HEK293 (cell line): Measurements from ENCODE around the gene MUC7.

Source experiments
- CTCF ChIA-PET: fragments of 350-600 bp; formaldehyde crosslinking; extraction: SDS; loops from one replicate; lab custom pipeline; 2021; ENCODE audit warnings: antibody characterized with exemption; lab: Yijun Ruan, JAX
- POLR2A ChIA-PET: fragments of 300-600 bp; formaldehyde crosslinking; extraction: SDS; loops from one replicate; lab custom pipeline; 2020; ENCODE audit warnings: antibody characterized with exemption, inconsistent platforms; lab: Yijun Ruan, JAX
- H3K27ac ChIP-seq: fragments of 200-500 bp; sonication (Bioruptor generic); 2 replicates; pipeline ENCODE4 v1.5.1; 2014; ENCODE audit warnings: low read depth, low read length, control low read depth, inconsistent platforms; ENCODE audit errors: extremely low read depth
- H3K36me3 ChIP-seq, 2 experiments: fragments of 200-500 bp in 1 of 2; sonication (Bioruptor generic) in 1 of 2; 1 replicate in 1 of 2; 2 replicates in 1 of 2; pipeline ENCODE4 v1.5.1; 2014 to 2017; ENCODE audit warnings: inconsistent platforms in 2 of 2, low read length in 2 of 2; ENCODE audit not compliant: control insufficient read depth in 2 of 2, insufficient read depth in 1 of 2
- H3K4me1 ChIP-seq: fragments of 200-500 bp; sonication (Bioruptor generic); 2 replicates; pipeline ENCODE4 v1.5.1; 2014; ENCODE audit warnings: mild to moderate bottlenecking, low read length, inconsistent platforms; ENCODE audit not compliant: control insufficient read depth, insufficient read depth
- H3K4me3 ChIP-seq: 2 replicates; pipeline ENCODE4 v1.5.1; 2011; ENCODE audit warnings: low read depth, mild to moderate bottlenecking, control low read depth, low read length, moderate library complexity
- H3K9me3 ChIP-seq: fragments of 200-500 bp; sonication (Bioruptor generic); 2 replicates; pipeline ENCODE4 v1.5.1; 2014; ENCODE audit warnings: low read depth, low read length, inconsistent platforms; ENCODE audit not compliant: control insufficient read depth, insufficient read depth
- ELK4 ChIP-seq: IDR thresholded peaks from 2 replicates; pipeline ENCODE4 v1.6.1; 2011; ENCODE audit warnings: mild to moderate bottlenecking, low read depth, low read length, borderline replicate concordance
- HOXA7 ChIP-seq: sonication (generic); formaldehyde crosslinking; IDR thresholded peaks from 2 replicates; pipeline ENCODE4 v1.8.1; 2022; ENCODE audit warnings: missing genetic modification reagents, borderline replicate concordance
- KLF10 ChIP-seq: fragments of 450-650 bp; IDR thresholded peaks from 2 replicates; pipeline ENCODE4 v1.5.1; 2018; ENCODE audit warnings: missing biosample characterization, mild to moderate bottlenecking, missing genetic modification characterization
- PRDM2 ChIP-seq: fragments of 450-650 bp; formaldehyde crosslinking; IDR thresholded peaks from 2 replicates; pipeline ENCODE4 v1.5.1; 2016; ENCODE audit warnings: missing biosample characterization, missing genetic modification characterization, borderline replicate concordance
- REPIN1 ChIP-seq: fragments of 450-650 bp; formaldehyde crosslinking; IDR thresholded peaks from 2 replicates; pipeline ENCODE4 v1.5.1; 2017; ENCODE audit warnings: missing biosample characterization, missing genetic modification characterization, low read depth
- SALL2 ChIP-seq: fragments of 450-650 bp; formaldehyde crosslinking; IDR thresholded peaks from 2 replicates; pipeline ENCODE4 v1.5.0; 2017; ENCODE audit warnings: missing biosample characterization, mild to moderate bottlenecking, missing genetic modification characterization, borderline replicate concordance
- ZBTB17 ChIP-seq: fragments of 450-650 bp; formaldehyde crosslinking; IDR thresholded peaks from 2 replicates; pipeline ENCODE4 v1.5.1; 2016; ENCODE audit warnings: missing biosample characterization, missing genetic modification characterization
- ZBTB21 ChIP-seq: fragments of 450-650 bp; formaldehyde crosslinking; IDR thresholded peaks from 2 replicates; pipeline ENCODE4 v1.5.1; 2017; ENCODE audit warnings: missing biosample characterization, missing genetic modification characterization
- ZBTB8A ChIP-seq: fragments of 450-650 bp; formaldehyde crosslinking; IDR thresholded peaks from 2 replicates; pipeline ENCODE4 v1.5.1; 2016; ENCODE audit warnings: missing biosample characterization, missing genetic modification characterization
- ZNF148 ChIP-seq: fragments of 450-650 bp; formaldehyde crosslinking; IDR thresholded peaks from 2 replicates; pipeline ENCODE4 v1.5.0; 2017; ENCODE audit warnings: missing biosample characterization, missing genetic modification characterization, borderline replicate concordance
- ZNF16 ChIP-seq: fragments of 450-650 bp; formaldehyde crosslinking; IDR thresholded peaks from 2 replicates; pipeline ENCODE4 v1.5.1; 2016; ENCODE audit warnings: low read depth, missing biosample characterization, missing genetic modification characterization
- ZNF292 ChIP-seq: fragments of 450-650 bp; formaldehyde crosslinking; IDR thresholded peaks from 2 replicates; pipeline ENCODE4 v1.5.1; 2016; ENCODE audit warnings: low read depth, missing biosample characterization, missing genetic modification characterization, borderline replicate concordance
- ZNF302 ChIP-seq: fragments of 450-650 bp; formaldehyde crosslinking; IDR thresholded peaks from 2 replicates; pipeline ENCODE4 v1.5.1; 2016; ENCODE audit warnings: missing biosample characterization, missing genetic modification characterization, low read depth
- ZNF341 ChIP-seq: fragments of 450-650 bp; formaldehyde crosslinking; IDR thresholded peaks from 2 replicates; pipeline ENCODE4; 2016; ENCODE audit warnings: low read depth, missing biosample characterization, missing genetic modification characterization
- ZNF48 ChIP-seq: fragments of 450-650 bp; formaldehyde crosslinking; IDR thresholded peaks from 2 replicates; pipeline ENCODE4 v1.5.1; 2016; ENCODE audit warnings: missing biosample characterization, missing genetic modification characterization
- ZNF549 ChIP-seq: fragments of 450-650 bp; IDR thresholded peaks from 2 replicates; pipeline ENCODE4 v1.5.1; 2018; ENCODE audit warnings: missing biosample characterization, missing genetic modification characterization, mild to moderate bottlenecking, inconsistent platforms, moderate library complexity
- ZNF645 ChIP-seq: fragments of 450-650 bp; formaldehyde crosslinking; IDR thresholded peaks from 2 replicates; pipeline ENCODE4; 2016; ENCODE audit warnings: missing biosample characterization, missing genetic modification characterization
- ZNF768 ChIP-seq: fragments of 450-650 bp; formaldehyde crosslinking; IDR thresholded peaks from 2 replicates; pipeline ENCODE4 v1.5.1; 2018; ENCODE audit warnings: missing biosample characterization, mild to moderate bottlenecking, missing genetic modification characterization
- TF ChIP-seq, protein P1 (sequence below): fragments of 450-650 bp; formaldehyde crosslinking; IDR thresholded peaks from 2 replicates; pipeline ENCODE4 v1.5.1; 2016; ENCODE audit warnings: missing biosample characterization, missing genetic modification characterization
- TF ChIP-seq, protein P2 (sequence below): fragments of 450-650 bp; formaldehyde crosslinking; IDR thresholded peaks from 2 replicates; pipeline ENCODE4 v1.5.1; 2016; ENCODE audit warnings: missing biosample characterization, missing genetic modification characterization

The MUC7 gene

DNA sequence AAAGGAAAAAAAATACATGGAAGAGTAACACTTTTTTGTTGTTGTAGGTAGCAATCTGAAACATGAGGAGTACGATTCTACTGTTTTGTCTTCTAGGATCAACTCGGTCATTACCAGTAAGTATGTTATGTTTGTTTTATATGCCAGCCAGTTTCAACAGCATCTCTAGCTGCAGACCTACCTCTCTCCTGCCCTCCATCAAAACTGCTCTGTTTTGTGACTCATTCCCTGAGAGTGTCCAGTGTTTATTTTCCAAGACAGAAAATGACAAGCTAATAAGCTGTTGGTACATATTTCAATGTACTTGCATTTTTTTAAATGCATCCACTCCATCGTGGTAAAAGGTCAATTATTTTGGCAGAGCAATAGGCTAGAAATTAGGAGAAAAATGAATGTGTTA is 46.7 kb downstream of the MUC7 start (continued):
- TF ChIP-seq, protein P1, sequence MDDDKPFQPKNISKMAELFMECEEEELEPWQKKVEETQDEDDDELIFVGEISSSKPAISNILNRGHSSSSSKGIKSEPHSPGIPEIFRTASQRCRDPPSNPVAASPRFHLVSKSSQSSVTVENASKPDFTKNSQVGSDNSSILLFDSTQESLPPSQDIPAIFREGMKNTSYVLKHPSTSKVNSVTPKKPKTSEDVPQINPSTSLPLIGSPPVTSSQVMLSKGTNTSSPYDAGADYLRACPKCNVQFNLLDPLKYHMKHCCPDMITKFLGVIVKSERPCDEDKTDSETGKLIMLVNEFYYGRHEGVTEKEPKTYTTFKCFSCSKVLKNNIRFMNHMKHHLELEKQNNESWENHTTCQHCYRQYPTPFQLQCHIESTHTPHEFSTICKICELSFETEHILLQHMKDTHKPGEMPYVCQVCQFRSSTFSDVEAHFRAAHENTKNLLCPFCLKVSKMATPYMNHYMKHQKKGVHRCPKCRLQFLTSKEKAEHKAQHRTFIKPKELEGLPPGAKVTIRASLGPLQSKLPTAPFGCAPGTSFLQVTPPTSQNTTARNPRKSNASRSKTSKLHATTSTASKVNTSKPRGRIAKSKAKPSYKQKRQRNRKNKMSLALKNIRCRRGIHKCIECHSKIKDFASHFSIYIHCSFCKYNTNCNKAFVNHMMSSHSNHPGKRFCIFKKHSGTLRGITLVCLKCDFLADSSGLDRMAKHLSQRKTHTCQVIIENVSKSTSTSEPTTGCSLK (tag by site-specific recombination): no peak
- TF ChIP-seq ZNF48 (tag by site-specific recombination) (no peak), KLF10 (no peak), ZNF292 (tag by site-specific recombination) (no peak)
- TF ChIP-seq, all 188 proteins: peak for 0

DNA sequence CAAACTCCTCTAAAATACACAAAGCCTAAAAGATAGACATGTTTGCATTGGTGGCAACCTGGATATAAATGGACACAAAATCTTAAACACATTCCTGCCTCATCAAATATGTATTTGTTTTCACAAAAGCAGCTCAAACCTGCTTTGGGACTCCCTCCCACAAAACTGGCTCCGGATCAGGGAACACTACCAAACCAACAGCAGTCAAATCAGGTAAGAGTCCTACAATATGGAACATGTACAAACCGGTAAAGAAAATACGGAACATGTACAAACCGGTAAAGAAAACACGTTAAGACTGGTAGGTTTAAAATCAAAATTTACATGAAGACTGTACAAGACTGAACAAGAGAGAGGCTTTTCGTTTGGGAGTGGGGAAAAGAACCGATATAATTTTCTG is 50.6 kb downstream of the MUC7 start:
- Histone ChIP-seq H3K27ac (no peak overlapping the region), H3K36me3 (no peaks in the 10 kb centered on the region), H3K9me3 (no peaks in the 10 kb centered on the region), H3K4me1 (no peaks in the 10 kb centered on the region), H3K4me3 (no peak overlapping the region)
- ChIA-PET POLR2A (no interaction called here), CTCF (no interaction called here)
- TF ChIP-seq ZNF148: no peak
- no peak for TF ChIP-seq PRDM2 (tag by site-specific recombination)
- TF ChIP-seq ZBTB21 (tag by site-specific recombination): no peak
- no peak for TF ChIP-seq ZNF549 (tag by site-specific recombination)
- TF ChIP-seq SALL2 (tag by site-specific recombination): no peak
- TF ChIP-seq HOXA7 (CRISPR knock-in tag): no peak
- no peak for TF ChIP-seq ELK4
- TF ChIP-seq, protein P2, sequence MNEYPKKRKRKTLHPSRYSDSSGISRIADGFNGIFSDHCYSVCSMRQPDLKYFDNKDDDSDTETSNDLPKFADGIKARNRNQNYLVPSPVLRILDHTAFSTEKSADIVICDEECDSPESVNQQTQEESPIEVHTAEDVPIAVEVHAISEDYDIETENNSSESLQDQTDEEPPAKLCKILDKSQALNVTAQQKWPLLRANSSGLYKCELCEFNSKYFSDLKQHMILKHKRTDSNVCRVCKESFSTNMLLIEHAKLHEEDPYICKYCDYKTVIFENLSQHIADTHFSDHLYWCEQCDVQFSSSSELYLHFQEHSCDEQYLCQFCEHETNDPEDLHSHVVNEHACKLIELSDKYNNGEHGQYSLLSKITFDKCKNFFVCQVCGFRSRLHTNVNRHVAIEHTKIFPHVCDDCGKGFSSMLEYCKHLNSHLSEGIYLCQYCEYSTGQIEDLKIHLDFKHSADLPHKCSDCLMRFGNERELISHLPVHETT (tag by site-specific recombination): no peak
- no peak for TF ChIP-seq ZBTB8A (tag by site-specific recombination)
- no peak for TF ChIP-seq ZBTB17 (tag by site-specific recombination)
- no peak for TF ChIP-seq ZNF341 (tag by site-specific recombination)
- TF ChIP-seq ZNF16: no peak
- TF ChIP-seq ZNF302 (tag by site-specific recombination): no peak
- TF ChIP-seq ZNF768 (tag by site-specific recombination): no peak
- no peak for TF ChIP-seq ZNF645
- TF ChIP-seq REPIN1 (tag by site-specific recombination): no peak
